H1 (cell line): ENCODE measurements around the gene TMEM203. TPM values are rescaled to one million over a fixed set of nuclear protein-coding genes. Genes with fewer than 3 reads are reported as not detected.
A peak's percentile ranks its signal among the peaks of the same experiment; 100 is the strongest.

Source experiments
- CHD2 ChIP-seq: IDR thresholded peaks from 2 replicates; pipeline ENCODE4 v1.6.1; 2012; ENCODE audit warnings: low read length, improper control_type of control experiment
- HDAC2 ChIP-seq, 2 experiments: fragments of 300-600 bp in 1 of 2; sonication (generic) in 1 of 2; IDR thresholded peaks; 2 replicates each; pipeline ENCODE4 v1.6.1; 2011 to 2012; ENCODE audit warnings: low read depth in 2 of 2, low read length in 2 of 2, mild to moderate bottlenecking in 2 of 2, moderate library complexity in 2 of 2, borderline replicate concordance in 1 of 2, inconsistent platforms in 1 of 2
- HDAC6 ChIP-seq: IDR thresholded peaks from one replicate; pipeline ENCODE4 v1.7.1; 2012; ENCODE audit warnings: low read depth, mild to moderate bottlenecking, inconsistent platforms, low read length, moderate library complexity
- SIN3A ChIP-seq, 2 experiments: IDR thresholded peaks in 1 of 2; conservative IDR thresholded peaks in 1 of 2; 2 replicates each; pipeline ENCODE4 v1.6.1; 2011 to 2012; ENCODE audit warnings: low read length in 2 of 2, improper control_type of control experiment in 1 of 2, low read depth in 1 of 2, mild to moderate bottlenecking in 1 of 2
- TAF7 ChIP-seq: optimal IDR thresholded peaks from 2 replicates; pipeline ENCODE3; 2011; ENCODE audit warnings: low read depth, mild to moderate bottlenecking, inconsistent platforms, low read length, moderate library complexity, borderline replicate concordance
- ZNF274 ChIP-seq: IDR thresholded peaks from 2 replicates; pipeline ENCODE4 v1.7.0; 2012; ENCODE audit warnings: low read length, borderline replicate concordance; ENCODE audit errors: extremely low read depth
- polyA plus RNA-seq, 7 experiments: library from polyadenylated mRNA; depleted of rRNA in 3 of 7; stranded (reverse) in 5 of 7; unstranded in 2 of 7; fragments of >200 nt in 5 of 7; fragments of 200-250 nt in 2 of 7; gene quantifications; 1 replicate in 5 of 7; 2 replicates in 1 of 7; 4 replicates in 1 of 7; pipeline versions ENCODE4 v1.2.1 to v1.2.3, GENCODE V29; 2011 to 2013; ENCODE audit warnings: missing spikeins in 2 of 7, mixed read lengths in 2 of 7
- total RNA-seq: library from RNA; stranded (reverse); fragmentation: NEBNext Ultra II Directional; extraction: Animal tissue kit (Norgen Biotek cat#: 25700); gene quantifications from 2 replicates; pipeline ENCODE4 v1.2.1, GENCODE V29; 2021
- TF ChIP-seq, protein P1 (sequence below): fragments of 300-600 bp; sonication (generic); IDR thresholded peaks from 2 replicates; pipeline ENCODE4 v1.7.1; 2012; ENCODE audit warnings: low read length, moderate library complexity, mild to moderate bottlenecking, inconsistent platforms; ENCODE audit not compliant: insufficient replicate concordance
- TF ChIP-seq, protein P2 (sequence below): IDR thresholded peaks from 2 replicates; pipeline ENCODE4 v1.6.1; 2011; ENCODE audit warnings: low read depth, mild to moderate bottlenecking, low read length; ENCODE audit not compliant: insufficient read depth

Gene TMEM203
- total and polyA plus RNA-seq, 2 of the 8 experiments (the other 6 are each of a cell fraction or from before 2014, with no cell fraction given), result 44.1 to 57.1 TPM

DNA sequence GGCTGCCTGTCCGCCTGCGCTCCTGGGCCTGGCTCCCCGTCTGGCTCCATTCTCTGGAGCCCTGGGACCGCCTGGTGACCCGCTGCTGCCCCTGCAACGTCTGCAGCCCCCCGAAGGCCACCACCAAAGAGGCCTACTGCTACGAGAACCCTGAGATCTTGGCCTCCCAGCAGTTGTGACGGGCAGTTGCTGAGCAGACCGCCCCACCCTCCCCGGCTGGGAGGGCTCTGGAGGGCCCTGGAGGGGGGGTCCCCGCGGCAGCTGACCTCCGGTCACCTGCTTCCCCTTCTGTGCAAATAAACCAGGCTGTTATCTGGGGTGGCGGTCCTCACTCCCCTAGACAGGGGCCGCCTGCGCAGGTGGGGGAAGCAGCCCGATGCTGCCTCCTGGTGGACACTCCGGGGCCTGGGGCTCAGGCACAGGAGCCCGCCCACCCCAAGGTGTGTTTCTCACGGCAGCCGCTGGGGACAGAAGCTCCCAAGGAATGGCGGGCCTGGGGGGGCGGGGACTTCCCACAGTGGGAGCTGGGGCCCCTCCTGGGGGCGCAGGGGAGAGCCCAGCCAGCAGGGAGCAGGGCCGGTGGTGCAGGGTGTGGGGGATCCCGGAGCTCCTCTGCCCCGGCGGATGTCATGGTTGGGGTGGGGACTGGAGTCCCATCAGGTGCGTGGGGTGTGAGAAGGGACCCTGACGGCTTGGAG lies 30.9 kb upstream of the TMEM203 start (continued):
- TF ChIP-seq, protein P1, sequence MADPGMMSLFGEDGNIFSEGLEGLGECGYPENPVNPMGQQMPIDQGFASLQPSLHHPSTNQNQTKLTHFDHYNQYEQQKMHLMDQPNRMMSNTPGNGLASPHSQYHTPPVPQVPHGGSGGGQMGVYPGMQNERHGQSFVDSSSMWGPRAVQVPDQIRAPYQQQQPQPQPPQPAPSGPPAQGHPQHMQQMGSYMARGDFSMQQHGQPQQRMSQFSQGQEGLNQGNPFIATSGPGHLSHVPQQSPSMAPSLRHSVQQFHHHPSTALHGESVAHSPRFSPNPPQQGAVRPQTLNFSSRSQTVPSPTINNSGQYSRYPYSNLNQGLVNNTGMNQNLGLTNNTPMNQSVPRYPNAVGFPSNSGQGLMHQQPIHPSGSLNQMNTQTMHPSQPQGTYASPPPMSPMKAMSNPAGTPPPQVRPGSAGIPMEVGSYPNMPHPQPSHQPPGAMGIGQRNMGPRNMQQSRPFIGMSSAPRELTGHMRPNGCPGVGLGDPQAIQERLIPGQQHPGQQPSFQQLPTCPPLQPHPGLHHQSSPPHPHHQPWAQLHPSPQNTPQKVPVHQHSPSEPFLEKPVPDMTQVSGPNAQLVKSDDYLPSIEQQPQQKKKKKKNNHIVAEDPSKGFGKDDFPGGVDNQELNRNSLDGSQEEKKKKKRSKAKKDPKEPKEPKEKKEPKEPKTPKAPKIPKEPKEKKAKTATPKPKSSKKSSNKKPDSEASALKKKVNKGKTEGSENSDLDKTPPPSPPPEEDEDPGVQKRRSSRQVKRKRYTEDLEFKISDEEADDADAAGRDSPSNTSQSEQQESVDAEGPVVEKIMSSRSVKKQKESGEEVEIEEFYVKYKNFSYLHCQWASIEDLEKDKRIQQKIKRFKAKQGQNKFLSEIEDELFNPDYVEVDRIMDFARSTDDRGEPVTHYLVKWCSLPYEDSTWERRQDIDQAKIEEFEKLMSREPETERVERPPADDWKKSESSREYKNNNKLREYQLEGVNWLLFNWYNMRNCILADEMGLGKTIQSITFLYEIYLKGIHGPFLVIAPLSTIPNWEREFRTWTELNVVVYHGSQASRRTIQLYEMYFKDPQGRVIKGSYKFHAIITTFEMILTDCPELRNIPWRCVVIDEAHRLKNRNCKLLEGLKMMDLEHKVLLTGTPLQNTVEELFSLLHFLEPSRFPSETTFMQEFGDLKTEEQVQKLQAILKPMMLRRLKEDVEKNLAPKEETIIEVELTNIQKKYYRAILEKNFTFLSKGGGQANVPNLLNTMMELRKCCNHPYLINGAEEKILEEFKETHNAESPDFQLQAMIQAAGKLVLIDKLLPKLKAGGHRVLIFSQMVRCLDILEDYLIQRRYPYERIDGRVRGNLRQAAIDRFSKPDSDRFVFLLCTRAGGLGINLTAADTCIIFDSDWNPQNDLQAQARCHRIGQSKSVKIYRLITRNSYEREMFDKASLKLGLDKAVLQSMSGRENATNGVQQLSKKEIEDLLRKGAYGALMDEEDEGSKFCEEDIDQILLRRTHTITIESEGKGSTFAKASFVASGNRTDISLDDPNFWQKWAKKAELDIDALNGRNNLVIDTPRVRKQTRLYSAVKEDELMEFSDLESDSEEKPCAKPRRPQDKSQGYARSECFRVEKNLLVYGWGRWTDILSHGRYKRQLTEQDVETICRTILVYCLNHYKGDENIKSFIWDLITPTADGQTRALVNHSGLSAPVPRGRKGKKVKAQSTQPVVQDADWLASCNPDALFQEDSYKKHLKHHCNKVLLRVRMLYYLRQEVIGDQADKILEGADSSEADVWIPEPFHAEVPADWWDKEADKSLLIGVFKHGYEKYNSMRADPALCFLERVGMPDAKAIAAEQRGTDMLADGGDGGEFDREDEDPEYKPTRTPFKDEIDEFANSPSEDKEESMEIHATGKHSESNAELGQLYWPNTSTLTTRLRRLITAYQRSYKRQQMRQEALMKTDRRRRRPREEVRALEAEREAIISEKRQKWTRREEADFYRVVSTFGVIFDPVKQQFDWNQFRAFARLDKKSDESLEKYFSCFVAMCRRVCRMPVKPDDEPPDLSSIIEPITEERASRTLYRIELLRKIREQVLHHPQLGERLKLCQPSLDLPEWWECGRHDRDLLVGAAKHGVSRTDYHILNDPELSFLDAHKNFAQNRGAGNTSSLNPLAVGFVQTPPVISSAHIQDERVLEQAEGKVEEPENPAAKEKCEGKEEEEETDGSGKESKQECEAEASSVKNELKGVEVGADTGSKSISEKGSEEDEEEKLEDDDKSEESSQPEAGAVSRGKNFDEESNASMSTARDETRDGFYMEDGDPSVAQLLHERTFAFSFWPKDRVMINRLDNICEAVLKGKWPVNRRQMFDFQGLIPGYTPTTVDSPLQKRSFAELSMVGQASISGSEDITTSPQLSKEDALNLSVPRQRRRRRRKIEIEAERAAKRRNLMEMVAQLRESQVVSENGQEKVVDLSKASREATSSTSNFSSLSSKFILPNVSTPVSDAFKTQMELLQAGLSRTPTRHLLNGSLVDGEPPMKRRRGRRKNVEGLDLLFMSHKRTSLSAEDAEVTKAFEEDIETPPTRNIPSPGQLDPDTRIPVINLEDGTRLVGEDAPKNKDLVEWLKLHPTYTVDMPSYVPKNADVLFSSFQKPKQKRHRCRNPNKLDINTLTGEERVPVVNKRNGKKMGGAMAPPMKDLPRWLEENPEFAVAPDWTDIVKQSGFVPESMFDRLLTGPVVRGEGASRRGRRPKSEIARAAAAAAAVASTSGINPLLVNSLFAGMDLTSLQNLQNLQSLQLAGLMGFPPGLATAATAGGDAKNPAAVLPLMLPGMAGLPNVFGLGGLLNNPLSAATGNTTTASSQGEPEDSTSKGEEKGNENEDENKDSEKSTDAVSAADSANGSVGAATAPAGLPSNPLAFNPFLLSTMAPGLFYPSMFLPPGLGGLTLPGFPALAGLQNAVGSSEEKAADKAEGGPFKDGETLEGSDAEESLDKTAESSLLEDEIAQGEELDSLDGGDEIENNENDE, result no peak
- TF ChIP-seq HDAC2 (IDR thresholded peaks at IDR 0.05; ENCODE audit: borderline replicate concordance in 1 of 2, low read depth in 2 of 2, low read length in 2 of 2) (0 out of 4 replicates have a peak, but pooled peaks of 1 of the 2 experiments have one; percentile 56), ZNF274 (no peak), SIN3A (conservative IDR thresholded peaks at IDR 0.05 in 1 of 2, IDR thresholded peaks at IDR 0.05 in 1 of 2; ENCODE audit: low read depth in 1 of 2, low read length in 2 of 2) (peak in 1 of 2 experiments; percentile 34; a peak in 1 of 4 replicates), TAF7 (peak; percentile 85), CHD2 (0 out of 2 replicates have a peak, but pooled peaks have one; percentile 15), HDAC6 (no peak)
- TF ChIP-seq, protein P2, sequence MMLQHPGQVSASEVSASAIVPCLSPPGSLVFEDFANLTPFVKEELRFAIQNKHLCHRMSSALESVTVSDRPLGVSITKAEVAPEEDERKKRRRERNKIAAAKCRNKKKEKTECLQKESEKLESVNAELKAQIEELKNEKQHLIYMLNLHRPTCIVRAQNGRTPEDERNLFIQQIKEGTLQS, result no peak
